SK-N-SH (cell line): ENCODE data around the gene CCDC60. TPM values are rescaled to one million over a fixed set of nuclear protein-coding genes. Genes with fewer than 3 reads are reported as not detected.

Source experiments
- CTCF ChIA-PET: fragments of 300-600, 350-600 bp; formaldehyde crosslinking; extraction: SDS; loops from one replicate; lab custom pipeline; 2021; lab: Yijun Ruan, JAX
- POLR2A ChIA-PET: fragments of 350-600 bp; sonication (Branson Sonifier 250); formaldehyde crosslinking; extraction: SDS; loops from one replicate; lab custom pipeline; 2020; ENCODE audit warnings: antibody characterized with exemption, inconsistent platforms; lab: Yijun Ruan, JAX
- DNase-seq: peaks from one replicate; pipeline ENCODE4 v3.0.0; 2012
- H2AFZ ChIP-seq: fragments of 200-600 bp; sonication (generic); 2 replicates; pipeline ENCODE4 v1.8.1; 2016; ENCODE audit warnings: antibody characterized with exemption, mild to moderate bottlenecking, low read depth
- H3F3A ChIP-seq: fragments of 200-600 bp; sonication (generic); replicated peaks from 2 replicates; pipeline ENCODE3; 2016; ENCODE audit warnings: antibody characterized with exemption, mild to moderate bottlenecking; ENCODE audit not compliant: insufficient read depth
- H3K27ac ChIP-seq, 2 experiments: fragments of 200-500 bp in 1 of 2; fragments of 200-600 bp in 1 of 2; sonication (Bioruptor generic) in 1 of 2; sonication (generic), shearing (Covaris generic) in 1 of 2; 2 replicates each; pipeline versions ENCODE4 v1.5.1 to v1.6.1; 2014 to 2016; ENCODE audit warnings: low read depth in 2 of 2, inconsistent platforms in 1 of 2, low read length in 1 of 2, mild to moderate bottlenecking in 1 of 2, mixed read lengths in 1 of 2
- H3K27me3 ChIP-seq: fragments of 200-600 bp; sonication (generic), shearing (Covaris generic); 2 replicates; pipeline ENCODE4 v1.6.1; 2016; ENCODE audit warnings: mixed run types; ENCODE audit not compliant: insufficient read depth
- H3K36me3 ChIP-seq, 2 experiments: fragments of 200-500 bp in 1 of 2; fragments of 200-600 bp in 1 of 2; sonication (Bioruptor generic) in 1 of 2; sonication (generic) in 1 of 2; replicated peaks in 1 of 2; 2 replicates each; pipeline versions ENCODE3 to v1.5.1; 2014 to 2016; ENCODE audit warnings: low read length in 1 of 2, mild to moderate bottlenecking in 1 of 2; ENCODE audit not compliant: insufficient read depth in 2 of 2, control insufficient read depth in 1 of 2
- H3K4me1 ChIP-seq, 2 experiments: fragments of 200-500 bp in 1 of 2; fragments of 200-600 bp in 1 of 2; sonication (Bioruptor generic) in 1 of 2; sonication (generic), shearing (Covaris generic) in 1 of 2; 2 replicates each; pipeline versions ENCODE4 v1.5.1 to v1.6.1; 2014 to 2016; ENCODE audit warnings: low read depth in 1 of 2, low read length in 1 of 2, mixed run types in 1 of 2; ENCODE audit not compliant: insufficient read depth in 2 of 2, control insufficient read depth in 1 of 2
- H3K4me2 ChIP-seq: fragments of 200-600 bp; sonication (generic), shearing (Covaris generic); 2 replicates; pipeline ENCODE4 v1.6.1; 2017; ENCODE audit warnings: mixed run types
- H3K4me3 ChIP-seq, 2 experiments: fragments of 200-500 bp in 1 of 2; fragments of 200-600 bp in 1 of 2; sonication (Bioruptor generic) in 1 of 2; sonication (generic), shearing (Covaris generic) in 1 of 2; 2 replicates each; pipeline versions ENCODE4 v1.5.1 to v1.8.1; 2014 to 2016; ENCODE audit warnings: low read depth in 2 of 2, inconsistent platforms in 1 of 2, low read length in 1 of 2, mild to moderate bottlenecking in 1 of 2, mixed read lengths in 1 of 2, moderate library complexity in 1 of 2
- H3K79me2 ChIP-seq: fragments of 200-600 bp; sonication (generic); 2 replicates; pipeline ENCODE4 v1.8.1; 2017; ENCODE audit warnings: mild to moderate bottlenecking; ENCODE audit not compliant: insufficient read depth
- H3K9ac ChIP-seq: fragments of 200-600 bp; sonication (generic); 2 replicates; pipeline ENCODE4 v1.6.1; 2017; ENCODE audit warnings: mixed run types
- H3K9me2 ChIP-seq: fragments of 200-600 bp; sonication (generic); 2 replicates; pipeline ENCODE4 v1.6.1; 2017; ENCODE audit warnings: mixed run types
- H3K9me3 ChIP-seq: fragments of 200-600 bp; sonication (generic); 2 replicates; pipeline ENCODE4 v1.6.1; 2017; ENCODE audit warnings: mixed run types, mild to moderate bottlenecking, moderate library complexity
- H4K20me1 ChIP-seq: fragments of 200-600 bp; sonication (generic); 2 replicates; pipeline ENCODE4 v1.6.1; 2017; ENCODE audit warnings: mild to moderate bottlenecking, mixed run types; ENCODE audit not compliant: insufficient read depth
- FOSL2 ChIP-seq: IDR thresholded peaks from 2 replicates; pipeline ENCODE4 v1.4.0; 2012; ENCODE audit warnings: low read depth, mild to moderate bottlenecking, moderate library complexity, borderline replicate concordance
- FOXJ3 ChIP-seq: sonication (generic); formaldehyde crosslinking; IDR thresholded peaks from 2 replicates; pipeline ENCODE4 v1.5.1; 2020; ENCODE audit warnings: mild to moderate bottlenecking, missing genetic modification reagents
- FOXM1 ChIP-seq: IDR thresholded peaks from 2 replicates; pipeline ENCODE4 v1.4.0; 2012; ENCODE audit warnings: low read depth, mild to moderate bottlenecking
- GATA2 ChIP-seq: sonication (generic); formaldehyde crosslinking; IDR thresholded peaks from 2 replicates; pipeline ENCODE4 v1.5.0; 2020; ENCODE audit warnings: mild to moderate bottlenecking, missing genetic modification reagents
- MEF2A ChIP-seq: IDR thresholded peaks from 2 replicates; pipeline ENCODE4 v1.4.0; 2012; ENCODE audit warnings: low read depth, borderline replicate concordance
- RAD21 ChIP-seq: IDR thresholded peaks from 2 replicates; pipeline ENCODE4 v1.6.1; 2012; ENCODE audit warnings: mild to moderate bottlenecking, low read length
- RFX5 ChIP-seq: IDR thresholded peaks from 2 replicates; pipeline ENCODE4 v1.6.1; 2012; ENCODE audit warnings: mild to moderate bottlenecking, improper control_type of control experiment, low read length
- RXRA ChIP-seq: IDR thresholded peaks from 2 replicates; pipeline ENCODE4 v1.4.0; 2012; ENCODE audit warnings: low read depth, mild to moderate bottlenecking, borderline replicate concordance
- SIN3A ChIP-seq: IDR thresholded peaks from 2 replicates; pipeline ENCODE4 v1.6.1; 2012; ENCODE audit warnings: low read depth, mild to moderate bottlenecking, low read length, moderate library complexity, borderline replicate concordance
- TAF1 ChIP-seq: IDR thresholded peaks from 2 replicates; pipeline ENCODE4 v1.6.1; 2012; ENCODE audit warnings: low read depth, mild to moderate bottlenecking, low read length, moderate library complexity, borderline replicate concordance
- TCF12 ChIP-seq: IDR thresholded peaks from 2 replicates; pipeline ENCODE4 v1.4.0; 2012
- TEAD4 ChIP-seq: IDR thresholded peaks from 2 replicates; pipeline ENCODE4 v1.4.0; 2012; ENCODE audit warnings: mild to moderate bottlenecking, borderline replicate concordance; ENCODE audit not compliant: insufficient read depth
- WGBS: methylation state at CpG from one replicate; pipeline ENCODE4 v1.1.6; 2017; ENCODE audit warnings: low lambda C conversion rate; 5-methylcytosine and 5-hydroxymethylcytosine counted together
- polyA plus RNA-seq, 3 experiments: library from polyadenylated mRNA; depleted of rRNA; stranded (reverse); fragments of >200 nt; gene quantifications; 2 replicates each; pipeline ENCODE4 v1.2.3, GENCODE V29; 2012
- TF ChIP-seq, protein P1 (sequence below): IDR thresholded peaks from 2 replicates; pipeline ENCODE4 v1.4.0; 2012; ENCODE audit warnings: low read depth, borderline replicate concordance
- TF ChIP-seq, protein P2 (sequence below): IDR thresholded peaks from 2 replicates; pipeline ENCODE4 v1.4.0; 2012; ENCODE audit warnings: low read depth, borderline replicate concordance
- TF ChIP-seq, protein P3 (sequence below): IDR thresholded peaks from 2 replicates; pipeline ENCODE4 v1.6.1; 2012; ENCODE audit warnings: mild to moderate bottlenecking, low read depth, low read length, moderate library complexity

Gene CCDC60
- polyA plus RNA-seq, 1 of the 3 experiments (the other 2 are of a cell fraction), result not detected

DNA sequence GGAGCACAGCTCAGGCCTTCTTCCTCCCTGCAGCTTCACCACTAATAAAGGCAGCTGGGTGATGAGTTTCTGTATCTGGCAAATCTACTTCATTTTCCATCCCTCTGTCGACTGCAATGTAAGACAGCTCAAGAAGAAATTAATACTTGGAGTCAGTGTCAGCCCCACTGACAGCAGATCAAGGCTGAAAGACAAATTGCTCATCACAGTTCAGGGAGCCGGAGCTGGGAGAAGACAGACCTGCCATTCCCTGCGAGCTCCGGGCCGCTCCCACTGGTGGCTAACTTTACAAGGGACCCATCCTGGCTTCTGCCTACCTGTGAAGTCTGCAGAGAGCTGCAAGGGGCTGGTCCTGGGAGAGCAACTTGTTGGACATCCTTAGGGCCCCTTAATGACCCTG lies 49.8 kb downstream of the CCDC60 start:
- no peak overlapping the region for H2AFZ ChIP-seq
- DNase-seq, result no peak
- no peaks in the 10 kb centered on the region for H3F3A ChIP-seq
- H3K9me3 ChIP-seq, result no peaks in the 10 kb centered on the region
- no peaks in the 10 kb centered on the region for H3K9me2 ChIP-seq
- WGBS, result 27% methylated on average over 3 of the region's 5 CpGs
- no peak overlapping the region for H3K4me2 ChIP-seq
- ChIA-PET CTCF (interaction anchor here (1.5 kb wide), 1 partner anchor 29 kb away, joined by 6 read pairs; no protein-coding TSS in a partner anchor), POLR2A (no interaction called here)
- TF ChIP-seq RXRA (no peak), SIN3A (no peak), RFX5 (no peak), FOXM1 (no peak), TEAD4 (no peak), FOXJ3 (CRISPR knock-in tag) (no peak), TCF12 (no peak), GATA2 (no peak), FOSL2 (no peak), MEF2A (no peak), TAF1 (no peak), RAD21 (no peak)
- TF ChIP-seq, protein P1, sequence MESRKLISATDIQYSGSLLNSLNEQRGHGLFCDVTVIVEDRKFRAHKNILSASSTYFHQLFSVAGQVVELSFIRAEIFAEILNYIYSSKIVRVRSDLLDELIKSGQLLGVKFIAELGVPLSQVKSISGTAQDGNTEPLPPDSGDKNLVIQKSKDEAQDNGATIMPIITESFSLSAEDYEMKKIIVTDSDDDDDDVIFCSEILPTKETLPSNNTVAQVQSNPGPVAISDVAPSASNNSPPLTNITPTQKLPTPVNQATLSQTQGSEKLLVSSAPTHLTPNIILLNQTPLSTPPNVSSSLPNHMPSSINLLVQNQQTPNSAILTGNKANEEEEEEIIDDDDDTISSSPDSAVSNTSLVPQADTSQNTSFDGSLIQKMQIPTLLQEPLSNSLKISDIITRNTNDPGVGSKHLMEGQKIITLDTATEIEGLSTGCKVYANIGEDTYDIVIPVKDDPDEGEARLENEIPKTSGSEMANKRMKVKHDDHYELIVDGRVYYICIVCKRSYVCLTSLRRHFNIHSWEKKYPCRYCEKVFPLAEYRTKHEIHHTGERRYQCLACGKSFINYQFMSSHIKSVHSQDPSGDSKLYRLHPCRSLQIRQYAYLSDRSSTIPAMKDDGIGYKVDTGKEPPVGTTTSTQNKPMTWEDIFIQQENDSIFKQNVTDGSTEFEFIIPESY, result no peak
- TF ChIP-seq, protein P2, sequence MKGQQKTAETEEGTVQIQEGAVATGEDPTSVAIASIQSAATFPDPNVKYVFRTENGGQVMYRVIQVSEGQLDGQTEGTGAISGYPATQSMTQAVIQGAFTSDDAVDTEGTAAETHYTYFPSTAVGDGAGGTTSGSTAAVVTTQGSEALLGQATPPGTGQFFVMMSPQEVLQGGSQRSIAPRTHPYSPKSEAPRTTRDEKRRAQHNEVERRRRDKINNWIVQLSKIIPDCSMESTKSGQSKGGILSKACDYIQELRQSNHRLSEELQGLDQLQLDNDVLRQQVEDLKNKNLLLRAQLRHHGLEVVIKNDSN, result no peak
- TF ChIP-seq, protein P3, sequence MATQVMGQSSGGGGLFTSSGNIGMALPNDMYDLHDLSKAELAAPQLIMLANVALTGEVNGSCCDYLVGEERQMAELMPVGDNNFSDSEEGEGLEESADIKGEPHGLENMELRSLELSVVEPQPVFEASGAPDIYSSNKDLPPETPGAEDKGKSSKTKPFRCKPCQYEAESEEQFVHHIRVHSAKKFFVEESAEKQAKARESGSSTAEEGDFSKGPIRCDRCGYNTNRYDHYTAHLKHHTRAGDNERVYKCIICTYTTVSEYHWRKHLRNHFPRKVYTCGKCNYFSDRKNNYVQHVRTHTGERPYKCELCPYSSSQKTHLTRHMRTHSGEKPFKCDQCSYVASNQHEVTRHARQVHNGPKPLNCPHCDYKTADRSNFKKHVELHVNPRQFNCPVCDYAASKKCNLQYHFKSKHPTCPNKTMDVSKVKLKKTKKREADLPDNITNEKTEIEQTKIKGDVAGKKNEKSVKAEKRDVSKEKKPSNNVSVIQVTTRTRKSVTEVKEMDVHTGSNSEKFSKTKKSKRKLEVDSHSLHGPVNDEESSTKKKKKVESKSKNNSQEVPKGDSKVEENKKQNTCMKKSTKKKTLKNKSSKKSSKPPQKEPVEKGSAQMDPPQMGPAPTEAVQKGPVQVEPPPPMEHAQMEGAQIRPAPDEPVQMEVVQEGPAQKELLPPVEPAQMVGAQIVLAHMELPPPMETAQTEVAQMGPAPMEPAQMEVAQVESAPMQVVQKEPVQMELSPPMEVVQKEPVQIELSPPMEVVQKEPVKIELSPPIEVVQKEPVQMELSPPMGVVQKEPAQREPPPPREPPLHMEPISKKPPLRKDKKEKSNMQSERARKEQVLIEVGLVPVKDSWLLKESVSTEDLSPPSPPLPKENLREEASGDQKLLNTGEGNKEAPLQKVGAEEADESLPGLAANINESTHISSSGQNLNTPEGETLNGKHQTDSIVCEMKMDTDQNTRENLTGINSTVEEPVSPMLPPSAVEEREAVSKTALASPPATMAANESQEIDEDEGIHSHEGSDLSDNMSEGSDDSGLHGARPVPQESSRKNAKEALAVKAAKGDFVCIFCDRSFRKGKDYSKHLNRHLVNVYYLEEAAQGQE, result no peak
- H3K4me3 ChIP-seq, result no peak overlapping the region
- no peaks in the 10 kb centered on the region for H3K27me3 ChIP-seq
- no peaks in the 10 kb centered on the region for H3K4me1 ChIP-seq
- no peaks in the 10 kb centered on the region for H3K79me2 ChIP-seq
- H4K20me1 ChIP-seq, result no peaks in the 10 kb centered on the region
- no peak overlapping the region for H3K27ac ChIP-seq
- no peak overlapping the region for H3K9ac ChIP-seq
- H3K36me3 ChIP-seq, result no peaks in the 10 kb centered on the region
